ENCODE data around the gene MRPL21. TPM values are rescaled to one million over a fixed set of nuclear protein-coding genes. Genes with fewer than 3 reads are reported as not detected.

The MRPL21 gene
- polyA plus RNA-seq, 1 donor (not counting 4 experiments of a cell fraction or from before 2014, with no cell fraction given): 120 TPM

DNA sequence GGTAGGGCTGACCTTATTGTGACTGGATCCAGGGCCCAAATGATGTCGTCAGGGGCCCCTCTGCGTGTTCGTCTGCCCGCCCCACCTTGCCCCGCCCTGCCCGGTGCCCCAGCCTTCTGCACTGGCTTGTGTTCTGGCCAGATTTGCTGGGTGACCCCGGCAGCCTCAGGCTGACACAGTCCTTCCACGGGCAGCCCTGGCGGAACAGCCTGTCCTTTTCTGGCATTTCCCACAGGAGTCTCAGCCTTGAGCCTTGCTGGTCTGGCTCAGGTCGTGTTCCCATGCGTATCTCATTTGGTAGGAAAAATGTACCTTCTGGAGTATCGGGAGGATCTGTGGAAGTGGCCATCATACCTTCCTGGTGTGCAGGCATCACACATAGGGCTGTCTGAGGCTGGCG lies 31.0 kb upstream of the MRPL21 start:
- Histone ChIP-seq H3K9ac (ENCODE audit: control insufficient read depth, extremely low read depth, insufficient read depth, low read length) (no peak overlapping the region), H3K27me3 (ENCODE audit: control insufficient read depth, extremely low read depth, insufficient read depth, low read length) (no peaks in the 10 kb centered on the region), H3K4me1 (ENCODE audit: control insufficient read depth, extremely low read depth, insufficient read depth, low read length) (no peaks in the 10 kb centered on the region), H2AFZ (ENCODE audit: control insufficient read depth, low read length) (no peak overlapping the region), H3K4me3 (ENCODE audit: control insufficient read depth in 2 of 3, extremely low read depth in 1 of 3, insufficient read depth in 2 of 3, low read depth in 1 of 3, low read length in 3 of 3) (no peak overlapping the region), H3K79me2 (ENCODE audit: control insufficient read depth, insufficient read depth, low read length) (no peaks in the 10 kb centered on the region), H3K27ac (ENCODE audit: control insufficient read depth, insufficient read depth, low read length) (no peak overlapping the region), H4K20me1 (ENCODE audit: control insufficient read depth, extremely low read depth, insufficient read depth, low read length) (no peaks in the 10 kb centered on the region), H3K9me3 (ENCODE audit: control insufficient read depth, low read depth, low read length) (no peaks in the 10 kb centered on the region), H3K36me3 (ENCODE audit: control insufficient read depth in 2 of 2, extremely low read depth in 1 of 2, insufficient read depth in 2 of 2, low read length in 2 of 2) (peaks cover 23 to 31% of the 10 kb centered on the region in 2 experiments), H3K9me1 (ENCODE audit: control insufficient read depth, extremely low read depth, insufficient read depth, low read length) (no peaks in the 10 kb centered on the region), H3K4me2 (ENCODE audit: control insufficient read depth, extremely low read depth, insufficient read depth, low read depth, low read length) (no peak overlapping the region)
- TF ChIP-seq EZH2 (IDR thresholded peaks at IDR 0.05; ENCODE audit: low read length): no peak
- TF ChIP-seq, protein P1, sequence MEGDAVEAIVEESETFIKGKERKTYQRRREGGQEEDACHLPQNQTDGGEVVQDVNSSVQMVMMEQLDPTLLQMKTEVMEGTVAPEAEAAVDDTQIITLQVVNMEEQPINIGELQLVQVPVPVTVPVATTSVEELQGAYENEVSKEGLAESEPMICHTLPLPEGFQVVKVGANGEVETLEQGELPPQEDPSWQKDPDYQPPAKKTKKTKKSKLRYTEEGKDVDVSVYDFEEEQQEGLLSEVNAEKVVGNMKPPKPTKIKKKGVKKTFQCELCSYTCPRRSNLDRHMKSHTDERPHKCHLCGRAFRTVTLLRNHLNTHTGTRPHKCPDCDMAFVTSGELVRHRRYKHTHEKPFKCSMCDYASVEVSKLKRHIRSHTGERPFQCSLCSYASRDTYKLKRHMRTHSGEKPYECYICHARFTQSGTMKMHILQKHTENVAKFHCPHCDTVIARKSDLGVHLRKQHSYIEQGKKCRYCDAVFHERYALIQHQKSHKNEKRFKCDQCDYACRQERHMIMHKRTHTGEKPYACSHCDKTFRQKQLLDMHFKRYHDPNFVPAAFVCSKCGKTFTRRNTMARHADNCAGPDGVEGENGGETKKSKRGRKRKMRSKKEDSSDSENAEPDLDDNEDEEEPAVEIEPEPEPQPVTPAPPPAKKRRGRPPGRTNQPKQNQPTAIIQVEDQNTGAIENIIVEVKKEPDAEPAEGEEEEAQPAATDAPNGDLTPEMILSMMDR (optimal IDR thresholded peaks at IDR 0.05 in 1 of 3, IDR thresholded peaks at IDR 0.05 in 1 of 3, conservative IDR thresholded peaks at IDR 0.05 in 1 of 3; ENCODE audit: extremely low read depth in 1 of 3, insufficient read depth in 2 of 3, low read length in 3 of 3): no peak
- FAIRE-seq (no peak), DNase-seq (ENCODE audit: low read depth, low spot score) (no peak)
- dilution Hi-C loops (cut with MboI; ENCODE audit: extremely low pct_ligation_motif_present, low sequenced_read_pairs): no loop called here

DNA sequence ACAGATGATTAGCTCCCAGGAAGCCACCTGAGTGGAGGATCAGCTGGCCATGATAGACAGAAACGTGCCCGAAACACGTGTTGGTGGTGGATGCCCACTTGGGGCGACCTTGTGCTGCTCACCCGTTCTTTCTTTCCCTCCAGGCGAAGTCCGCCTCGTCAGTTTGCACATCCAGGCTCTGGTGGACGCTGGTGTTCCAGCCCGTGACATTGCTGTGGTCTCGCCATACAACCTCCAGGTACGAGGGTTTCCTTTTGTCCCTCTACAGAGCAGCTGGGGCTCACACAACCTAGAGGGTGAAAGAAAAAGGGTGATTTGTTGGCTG lies 30.7 kb upstream of the MRPL21 start:
- no peak for DNase-seq (ENCODE audit: low read depth, low spot score)
- H3K27me3 ChIP-seq (ENCODE audit: control insufficient read depth, extremely low read depth, insufficient read depth, low read length): no peaks in the 10 kb centered on the region
- no peaks in the 10 kb centered on the region for H4K20me1 ChIP-seq (ENCODE audit: control insufficient read depth, extremely low read depth, insufficient read depth, low read length)
- H3K4me3 ChIP-seq (ENCODE audit: control insufficient read depth in 2 of 3, extremely low read depth in 1 of 3, insufficient read depth in 2 of 3, low read depth in 1 of 3, low read length in 3 of 3): no peak overlapping the region
- H3K36me3 ChIP-seq (ENCODE audit: control insufficient read depth in 2 of 2, extremely low read depth in 1 of 2, insufficient read depth in 2 of 2, low read length in 2 of 2): peaks cover 23 to 35% of the 10 kb centered on the region in 2 experiments
- no peak overlapping the region for H2AFZ ChIP-seq (ENCODE audit: control insufficient read depth, low read length)
- no peak overlapping the region for H3K27ac ChIP-seq (ENCODE audit: control insufficient read depth, insufficient read depth, low read length)
- dilution Hi-C loops (cut with MboI; ENCODE audit: extremely low pct_ligation_motif_present, low sequenced_read_pairs): no loop called here
- TF ChIP-seq, protein P1 (optimal IDR thresholded peaks at IDR 0.05 in 1 of 3, IDR thresholded peaks at IDR 0.05 in 1 of 3, conservative IDR thresholded peaks at IDR 0.05 in 1 of 3; ENCODE audit: extremely low read depth in 1 of 3, insufficient read depth in 2 of 3, low read length in 3 of 3): no peak
- no peak for TF ChIP-seq EZH2 (IDR thresholded peaks at IDR 0.05; ENCODE audit: low read length)
- no peak for FAIRE-seq
- H3K9me1 ChIP-seq (ENCODE audit: control insufficient read depth, extremely low read depth, insufficient read depth, low read length): no peaks in the 10 kb centered on the region
- no peaks in the 10 kb centered on the region for H3K79me2 ChIP-seq (ENCODE audit: control insufficient read depth, insufficient read depth, low read length)
- H3K4me1 ChIP-seq (ENCODE audit: control insufficient read depth, extremely low read depth, insufficient read depth, low read length): no peaks in the 10 kb centered on the region
- H3K9ac ChIP-seq (ENCODE audit: control insufficient read depth, extremely low read depth, insufficient read depth, low read length): no peak overlapping the region
- H3K4me2 ChIP-seq (ENCODE audit: control insufficient read depth, extremely low read depth, insufficient read depth, low read depth, low read length): no peak overlapping the region
- H3K9me3 ChIP-seq (ENCODE audit: control insufficient read depth, low read depth, low read length): no peaks in the 10 kb centered on the region

Measured in keratinocyte (primary cell).